Activated T-helper 1 cell treated with Interleukin-2 at 50 U/mL for 16 hours (primary cell): ENCODE measurements around the gene CARMIL1.
"Not testable (repeated sequence)": the region's sequence is repeated elsewhere in the genome, so short reads cannot be mapped to it uniquely, and the experiment has no call there.

ENCODE experiments used
- DNase-seq: peaks from one replicate; pipeline ENCODE4 v3.0.0-alpha.2; 2020; ENCODE audit warnings: low read depth

The CARMIL1 gene

DNA sequence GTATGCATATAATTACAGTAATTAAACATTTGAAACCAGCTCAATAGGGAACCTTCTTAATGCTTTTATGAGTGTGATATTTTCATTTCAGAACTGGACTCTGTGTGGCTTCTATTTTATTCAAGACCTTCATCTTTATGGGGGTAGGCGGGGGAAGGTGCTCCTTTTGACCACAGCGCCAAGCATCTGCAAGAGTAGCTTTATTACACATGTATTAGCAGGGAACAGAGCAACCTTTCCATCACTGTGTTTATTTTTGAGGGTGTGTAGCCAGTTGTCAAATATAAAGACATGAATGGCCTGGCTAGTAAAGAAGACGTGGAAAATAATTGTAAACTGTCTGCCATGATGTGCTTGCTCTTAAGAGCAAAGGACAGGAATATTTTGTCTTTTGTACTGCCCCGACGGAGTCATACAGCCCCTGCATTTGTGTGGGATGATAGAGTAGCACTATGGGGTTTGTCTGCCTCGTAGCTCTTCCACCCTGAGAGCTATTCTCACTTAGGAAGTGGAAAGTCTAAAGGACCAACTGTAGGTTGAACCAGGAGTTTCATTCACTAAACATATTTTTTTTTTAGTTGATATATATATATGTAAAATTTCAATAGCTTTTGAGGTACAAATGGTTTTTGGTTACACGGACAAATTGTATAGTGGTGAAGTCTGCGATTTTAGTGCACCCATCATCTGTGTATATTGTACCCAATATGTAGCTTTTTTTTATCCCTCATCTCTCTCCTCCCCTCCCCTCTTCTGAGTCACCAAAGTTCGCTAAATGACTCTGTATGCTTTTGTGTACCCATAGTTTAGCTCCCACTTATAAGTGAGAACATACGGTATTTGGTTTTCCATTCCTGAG lies 91.2 kb downstream of the CARMIL1 start:
- DNase-seq, result no peak

DNA sequence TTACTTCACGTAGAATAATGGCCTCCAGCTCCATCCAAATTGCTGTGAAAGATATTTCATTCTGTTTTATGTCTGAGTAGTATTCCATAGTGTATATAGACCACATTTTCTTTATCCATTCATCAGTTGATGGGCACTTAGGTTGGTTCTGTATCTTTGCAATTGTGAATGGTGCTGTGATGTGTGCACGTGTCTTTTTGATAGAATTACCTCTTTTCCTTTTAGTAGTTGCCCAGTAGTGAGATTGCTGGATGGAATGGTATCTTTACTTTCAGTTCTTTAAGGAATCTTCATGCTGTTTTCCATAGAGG lies 91.8 kb downstream of the CARMIL1 start:
- no peak for DNase-seq

DNA sequence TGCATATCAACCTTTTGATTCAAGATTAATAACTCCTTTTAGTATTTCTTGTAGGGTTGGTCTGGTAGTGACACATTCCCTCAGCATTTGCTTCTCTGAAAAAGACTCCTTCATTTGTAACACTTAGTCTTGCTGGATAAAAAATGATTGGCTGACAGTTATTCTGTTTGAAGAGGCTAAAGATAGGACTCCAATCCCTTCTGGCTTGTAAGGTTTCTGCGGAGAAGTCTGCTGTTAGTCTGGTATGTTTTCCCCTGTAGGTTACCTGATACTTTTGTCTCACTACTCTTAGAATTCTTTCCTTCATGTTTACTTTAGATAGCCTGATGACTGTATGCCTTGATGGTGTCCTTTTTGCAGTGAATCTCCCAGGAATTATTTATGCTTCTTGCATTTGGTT lies 96.0 kb downstream of the CARMIL1 start:
- no peak for DNase-seq

DNA sequence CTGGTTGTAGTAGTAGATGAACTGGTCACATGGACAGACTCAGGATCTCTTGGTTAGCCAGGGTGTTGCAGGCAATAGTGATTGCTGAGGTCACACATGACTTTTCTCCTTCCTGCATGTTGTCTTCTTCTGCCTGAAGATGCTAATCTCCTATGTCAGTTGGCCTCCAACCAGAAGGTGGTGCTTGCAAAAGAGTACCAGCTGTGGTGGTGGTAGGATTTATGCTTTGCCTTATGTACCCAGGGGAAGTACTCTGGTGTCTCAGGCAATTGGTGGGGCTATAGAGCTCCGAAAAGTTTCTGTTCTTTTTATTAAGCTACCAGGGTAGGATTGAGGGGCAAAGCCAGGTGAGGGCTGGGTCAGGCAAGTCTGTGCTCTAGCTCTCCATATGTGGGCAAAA lies 98.5 kb downstream of the CARMIL1 start:
- no peak for DNase-seq

DNA sequence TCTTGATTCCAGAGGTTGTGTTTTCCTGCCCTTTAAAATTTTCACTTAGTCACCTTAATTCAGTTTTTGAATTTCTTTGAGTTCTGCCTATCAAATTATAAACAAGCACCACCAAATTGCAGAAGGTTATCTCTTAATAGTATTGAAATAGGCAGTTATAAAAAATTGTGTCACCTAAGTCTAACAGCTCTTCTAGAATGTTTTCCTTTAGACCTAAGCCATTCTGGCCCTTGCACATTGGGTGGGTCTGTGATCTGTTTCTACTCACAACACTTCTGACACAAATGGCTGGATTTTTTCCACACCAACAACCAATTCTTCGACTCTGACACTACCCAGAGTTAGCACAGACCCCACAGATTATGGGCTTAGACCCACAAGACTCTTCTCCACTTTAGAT lies 101.9 kb downstream of the CARMIL1 start:
- DNase-seq, result no peak

DNA sequence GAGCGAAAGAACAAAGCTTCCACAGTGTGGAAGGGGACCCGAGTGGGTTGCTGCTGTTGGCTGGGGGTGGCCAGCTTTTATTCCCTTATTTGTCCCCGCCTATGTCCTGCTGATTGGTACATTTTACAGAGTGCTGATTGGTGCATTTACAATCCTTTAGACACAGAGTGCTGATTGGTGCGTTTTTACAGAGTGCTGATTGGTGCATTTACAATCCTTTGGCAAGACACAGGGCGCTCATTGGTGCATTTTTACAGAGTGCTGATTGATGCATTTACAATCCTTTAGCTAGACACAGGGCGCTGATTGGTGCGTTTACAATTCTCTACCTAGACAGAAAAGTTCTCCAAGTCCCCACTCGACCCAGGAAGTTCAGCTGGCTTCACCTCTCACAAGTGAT lies 103.3 kb downstream of the CARMIL1 start:
- DNase-seq, result not testable (repeated sequence)

DNA sequence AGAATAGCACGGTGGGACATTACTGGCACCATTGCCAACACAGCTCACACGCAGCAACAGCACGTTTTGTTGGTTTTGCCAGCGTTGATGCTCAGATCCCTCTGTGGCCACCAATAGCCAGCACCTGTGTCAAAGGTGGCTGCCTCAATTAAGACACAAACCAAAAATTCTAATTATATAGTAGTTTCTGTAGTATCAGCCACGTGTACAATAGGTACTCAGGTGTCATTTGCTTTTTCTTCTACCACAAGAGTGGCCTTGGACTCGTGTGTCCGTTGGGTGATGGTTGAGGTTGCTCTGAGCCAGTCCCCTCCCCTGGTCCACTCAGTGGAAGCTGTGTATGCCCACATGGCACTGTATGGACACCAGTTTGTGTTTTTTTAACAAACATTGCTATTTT lies 105.1 kb downstream of the CARMIL1 start:
- DNase-seq, result no peak

DNA sequence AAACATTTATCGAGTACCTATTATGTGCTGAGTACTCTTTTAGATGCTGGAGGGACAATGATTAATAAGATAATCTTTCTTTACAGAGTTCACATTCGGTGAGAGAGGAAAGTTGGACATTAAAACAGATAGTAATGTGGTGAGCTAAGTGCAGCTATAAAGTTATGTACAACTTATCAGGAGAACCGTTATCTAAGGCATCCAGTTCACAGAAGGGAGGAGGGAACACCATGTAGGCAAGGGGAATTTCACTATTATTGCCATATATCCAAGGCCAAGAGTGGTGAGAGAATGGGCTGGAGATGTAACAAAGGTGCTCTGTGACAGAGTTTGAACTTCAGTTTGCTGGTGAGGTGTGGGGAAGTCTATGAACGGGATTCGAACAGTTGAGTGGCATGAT lies 105.8 kb downstream of the CARMIL1 start:
- no peak for DNase-seq

DNA sequence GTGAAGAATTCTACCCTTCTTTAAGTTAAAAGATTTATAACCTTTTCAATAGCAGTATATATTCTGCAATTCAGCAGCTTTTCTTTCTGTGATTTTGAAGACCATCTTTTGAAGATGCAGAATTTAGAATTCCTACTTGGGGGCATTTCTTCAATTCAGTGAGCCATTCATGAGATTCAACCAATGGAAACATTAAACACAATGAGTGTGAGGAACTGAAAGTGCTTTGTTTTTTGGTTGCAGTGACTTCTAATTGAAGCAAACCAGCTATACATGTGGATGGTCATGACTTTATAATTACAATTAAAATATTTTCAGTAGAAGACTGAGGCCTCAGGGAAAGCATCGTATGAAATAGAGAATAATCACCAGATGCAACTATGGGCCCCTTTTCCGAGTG lies 108.3 kb downstream of the CARMIL1 start:
- DNase-seq, result no peak

DNA sequence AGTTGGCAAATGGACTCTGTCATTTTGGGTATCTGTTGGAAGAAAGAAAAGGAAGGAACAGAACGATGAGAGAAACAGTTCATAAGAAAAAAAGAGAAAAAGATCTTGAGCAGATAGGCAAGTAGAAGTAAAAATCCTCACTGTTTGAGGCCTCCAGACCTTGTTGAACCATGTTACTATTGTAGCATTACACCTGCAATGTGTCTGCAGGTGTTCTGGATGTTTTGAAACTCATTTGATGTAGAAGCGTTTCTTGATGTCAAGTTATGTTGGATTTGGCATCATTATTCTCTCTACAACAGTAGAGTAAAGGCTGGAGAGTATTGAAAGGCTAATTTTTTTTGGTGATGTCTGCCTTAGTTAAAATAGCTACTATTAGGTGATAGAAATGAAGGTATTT lies 108.7 kb downstream of the CARMIL1 start:
- no peak for DNase-seq

DNA sequence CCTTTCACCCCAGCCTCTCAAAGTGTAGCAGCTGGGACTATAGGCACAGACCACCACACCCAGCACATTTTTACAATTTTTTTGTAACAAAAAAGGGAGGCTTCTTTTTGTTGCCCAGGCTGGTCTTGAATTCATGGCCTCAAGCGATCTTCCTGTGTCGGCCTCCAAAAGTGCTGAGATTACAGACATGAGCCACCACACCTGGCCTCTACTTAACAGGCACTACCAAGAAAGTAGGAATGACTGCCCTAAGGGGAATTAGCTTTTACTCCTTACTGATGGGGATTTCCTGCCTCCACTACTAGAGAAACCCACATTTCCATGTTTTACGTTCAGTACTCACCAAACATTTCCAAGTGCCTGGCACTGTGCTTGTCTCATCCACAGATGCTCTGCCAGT lies 109.6 kb downstream of the CARMIL1 start:
- no peak for DNase-seq

DNA sequence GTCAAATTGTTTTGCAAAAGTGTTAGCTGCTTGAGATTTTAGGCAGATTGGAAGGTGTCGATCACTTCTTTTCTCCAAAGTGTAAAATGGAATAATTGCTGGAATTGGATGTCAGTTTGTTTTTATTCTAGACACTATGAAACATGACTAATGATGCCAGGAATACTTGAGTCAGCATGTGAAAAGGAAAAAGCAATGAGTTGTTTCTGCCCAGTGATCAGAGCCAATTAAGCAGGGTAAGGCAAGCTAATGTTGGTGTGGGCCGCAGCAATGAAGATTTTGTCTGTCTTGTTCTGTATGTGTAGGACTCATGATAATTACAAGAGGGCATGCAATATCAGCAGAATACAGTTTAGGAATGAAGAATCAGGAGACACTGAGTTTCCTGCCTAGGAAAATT lies 110.3 kb downstream of the CARMIL1 start:
- DNase-seq, result no peak

DNA sequence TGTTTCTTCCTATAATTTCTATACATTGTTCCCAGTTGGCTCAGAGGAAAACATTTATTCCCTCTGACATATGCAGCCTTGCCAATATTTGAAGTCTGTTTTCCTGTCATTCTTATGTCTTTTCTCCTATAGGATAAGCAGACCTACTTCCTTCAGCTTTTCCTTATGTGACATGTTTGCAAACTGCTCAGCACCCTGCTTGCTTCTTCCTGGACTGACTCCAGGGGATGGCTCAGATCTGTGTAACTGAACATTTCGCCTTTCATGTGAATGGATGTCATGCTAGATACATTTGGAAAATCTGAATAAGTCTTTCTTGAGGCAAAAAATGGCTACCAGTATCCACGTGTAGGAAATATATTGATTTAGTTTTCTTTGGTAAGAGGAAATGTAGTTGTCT lies 113.2 kb downstream of the CARMIL1 start:
- no peak for DNase-seq

DNA sequence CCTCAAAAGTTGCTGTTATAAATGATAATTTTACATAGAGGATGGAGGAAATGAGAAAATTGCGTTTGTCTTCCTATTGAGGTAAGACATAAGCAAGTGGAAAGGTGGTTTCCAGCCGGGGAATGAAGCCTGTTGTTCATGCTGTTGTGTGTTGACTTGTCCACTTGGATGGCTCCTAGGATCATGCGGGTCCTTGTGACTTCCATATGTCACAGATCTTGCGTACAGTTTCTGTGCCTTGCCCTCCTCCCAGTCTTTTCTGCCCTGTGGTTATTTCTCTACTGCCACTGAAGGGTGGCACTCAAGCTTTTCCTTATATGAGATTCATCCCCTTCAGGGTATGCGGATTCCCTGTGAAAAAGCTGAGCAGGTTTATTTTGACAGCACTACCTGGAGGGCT lies 116.6 kb downstream of the CARMIL1 start:
- no peak for DNase-seq

DNA sequence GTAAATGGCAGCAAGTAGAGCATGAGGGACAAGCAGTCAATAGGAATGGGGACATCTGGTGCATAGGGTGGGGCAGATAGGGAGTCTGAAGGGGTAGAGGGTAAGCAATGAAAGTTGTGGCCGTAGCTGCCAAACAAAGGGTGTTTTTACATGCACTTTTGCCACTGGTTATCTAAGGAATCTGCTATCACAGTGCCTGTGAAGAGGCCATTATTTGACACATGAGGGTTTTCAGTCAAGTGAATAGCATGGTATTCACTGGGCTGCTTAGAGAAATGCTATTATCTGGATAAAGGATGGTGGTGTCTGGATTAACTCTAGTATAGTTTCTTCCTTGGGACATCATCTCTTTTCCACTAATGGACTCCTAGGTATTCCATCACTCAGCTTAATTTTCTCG lies 118.2 kb downstream of the CARMIL1 start:
- no peak for DNase-seq

DNA sequence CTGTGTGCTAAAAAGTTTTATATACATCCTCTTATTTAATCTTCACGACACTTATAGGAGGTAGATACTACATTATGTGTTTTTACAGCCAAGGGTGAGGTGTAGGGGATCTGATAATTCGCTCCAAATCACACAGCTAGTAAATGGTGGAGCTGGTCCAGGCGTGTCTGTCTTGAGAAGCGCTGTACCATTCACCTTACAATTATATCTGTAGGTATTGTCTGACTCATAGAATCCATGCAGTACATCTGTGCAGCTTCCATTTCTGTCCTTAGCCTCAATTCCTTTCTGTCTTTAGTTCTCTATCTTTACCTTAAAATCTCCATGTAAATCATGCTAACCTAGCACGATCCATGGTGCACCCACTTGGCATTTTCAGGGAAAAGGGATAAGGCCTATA lies 120.7 kb downstream of the CARMIL1 start:
- no peak for DNase-seq

DNA sequence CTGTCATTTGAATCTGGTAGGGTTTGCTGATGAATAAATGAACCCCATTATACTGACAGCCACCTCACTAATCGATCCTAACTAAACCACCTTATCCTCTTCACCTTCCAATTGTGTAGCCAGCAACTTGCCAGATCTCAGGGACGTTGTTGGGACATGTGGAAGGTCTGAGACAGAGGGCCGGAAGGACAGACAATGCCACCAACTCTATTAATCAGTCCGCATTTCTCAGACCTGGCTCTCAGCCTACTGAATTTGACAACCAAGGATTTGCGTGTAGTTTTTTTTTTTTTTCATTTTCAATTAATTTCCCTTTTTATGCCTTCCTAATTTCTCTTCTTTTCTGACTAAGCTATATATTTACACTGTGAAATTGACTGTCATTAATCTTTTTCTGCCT lies 122.5 kb downstream of the CARMIL1 start:
- no peak for DNase-seq

DNA sequence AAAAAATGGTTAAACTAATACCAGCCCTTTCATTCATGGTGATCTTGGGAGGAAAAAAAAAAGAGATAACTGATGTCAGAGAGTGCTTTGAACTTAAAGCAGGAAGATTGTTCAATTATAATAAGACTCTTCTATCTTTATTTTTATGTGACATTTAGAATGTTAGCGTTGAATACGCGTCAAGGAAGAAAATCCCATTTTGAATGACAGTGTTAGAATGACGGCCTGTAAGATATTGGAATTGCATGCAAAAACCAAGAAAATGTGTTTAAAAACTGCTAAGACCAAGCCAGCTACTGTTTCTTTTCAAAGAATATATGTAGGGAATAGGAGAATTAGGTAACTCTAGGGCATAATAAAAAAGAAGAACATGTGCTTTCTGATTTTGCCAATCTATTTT lies 123.0 kb downstream of the CARMIL1 start:
- no peak for DNase-seq

DNA sequence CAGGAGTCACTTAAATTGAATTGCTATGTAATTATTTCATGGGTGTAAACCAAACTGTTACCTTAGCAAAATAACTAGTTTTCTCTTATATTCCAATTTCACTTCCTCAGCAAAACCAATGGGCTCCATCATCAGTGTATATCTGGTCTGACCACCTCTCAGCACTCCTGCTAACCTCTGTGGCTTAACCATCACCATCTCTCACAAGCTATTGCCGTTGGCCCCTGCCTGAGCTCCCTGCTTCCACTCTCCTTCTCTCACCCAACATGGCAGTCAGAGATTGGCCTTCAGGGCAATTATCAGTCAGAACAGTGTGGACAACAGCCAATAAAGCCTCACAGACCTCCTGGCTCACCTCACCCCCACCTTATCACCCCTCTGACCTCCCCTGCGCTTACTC lies 124.0 kb downstream of the CARMIL1 start:
- no peak for DNase-seq

DNA sequence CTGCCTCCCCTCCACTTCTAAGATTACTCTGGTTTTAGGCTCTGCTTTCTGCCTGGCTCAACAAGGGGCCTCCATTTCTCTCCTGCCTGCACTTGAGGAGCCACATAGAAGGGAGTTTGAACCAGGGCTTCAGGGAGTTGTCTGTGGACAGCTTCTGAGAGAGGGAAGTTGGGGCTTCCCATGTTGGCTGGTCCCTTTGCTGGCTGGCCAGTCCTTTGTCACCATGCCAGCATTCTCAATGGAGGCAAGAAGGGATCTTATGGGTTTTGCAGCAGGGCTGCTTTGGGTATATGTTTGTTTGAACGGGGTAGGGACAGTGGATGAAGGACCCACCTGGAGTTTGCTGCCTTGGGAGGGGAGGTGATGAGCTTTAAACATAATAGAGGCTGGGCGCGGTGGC lies 124.9 kb downstream of the CARMIL1 start:
- DNase-seq, result no peak

DNA sequence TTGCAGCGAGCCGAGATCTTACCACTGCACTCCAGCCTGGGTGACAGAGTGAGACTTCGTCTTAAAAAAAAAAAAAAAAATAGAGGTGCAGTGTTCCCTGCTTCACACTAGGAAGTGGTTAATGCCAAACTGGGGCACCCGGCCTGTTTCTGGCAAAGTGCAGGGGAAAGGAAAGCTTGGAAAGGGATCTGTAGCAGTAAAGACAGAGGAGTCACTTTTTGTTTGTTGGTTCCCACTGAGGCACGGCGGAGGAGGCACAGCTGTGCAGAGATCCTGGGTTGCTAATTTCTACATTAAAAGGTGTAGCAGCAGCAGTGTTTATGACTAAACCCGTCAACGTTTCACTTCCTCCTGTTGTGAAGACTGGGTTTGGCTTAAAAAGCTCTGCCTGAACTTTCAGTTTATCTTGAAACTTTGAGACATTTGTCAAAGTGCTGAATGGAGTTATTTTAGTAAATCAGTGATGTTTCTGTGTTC lies 125.6 kb downstream of the CARMIL1 start:
- DNase-seq, result peak; percentile 4

DNA sequence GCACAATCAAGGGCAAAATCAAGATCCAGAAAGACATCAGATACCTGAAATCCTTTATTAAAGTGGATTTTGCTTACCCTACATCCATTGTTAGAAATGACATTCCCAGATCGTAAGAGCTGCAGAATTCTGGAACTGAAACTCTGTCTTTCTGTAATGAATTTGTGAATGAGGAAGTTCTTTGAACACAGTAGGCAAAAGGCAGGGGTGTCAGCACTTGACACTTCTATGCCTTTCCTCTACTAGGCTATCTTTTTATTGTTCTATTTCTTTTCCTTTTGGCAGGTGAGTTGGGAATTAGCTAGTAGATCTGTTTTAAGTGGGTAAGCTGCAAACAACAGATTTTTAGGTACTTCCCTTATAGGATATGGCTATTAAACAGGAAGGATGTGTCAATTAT lies 126.3 kb downstream of the CARMIL1 start:
- no peak for DNase-seq

DNA sequence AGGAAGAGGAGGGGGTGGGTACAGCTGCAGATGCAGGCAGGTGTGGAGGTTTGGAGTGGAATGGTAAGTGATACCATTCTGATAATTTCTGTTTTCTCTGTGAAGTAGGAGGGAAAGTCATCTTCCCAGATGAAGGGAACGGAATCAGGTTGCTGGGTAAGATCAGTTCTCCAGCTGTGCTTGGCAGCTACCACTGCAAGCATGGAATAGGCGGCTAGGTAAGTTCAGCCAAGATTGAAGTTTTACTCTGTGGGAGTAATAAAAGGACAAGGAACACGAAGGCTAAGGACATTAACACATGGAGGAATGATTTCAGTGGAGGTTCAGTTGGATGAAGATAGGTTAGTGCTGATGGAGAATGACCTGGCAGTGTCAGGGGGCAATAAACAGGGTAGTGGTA lies 128.3 kb downstream of the CARMIL1 start:
- DNase-seq, result no peak

DNA sequence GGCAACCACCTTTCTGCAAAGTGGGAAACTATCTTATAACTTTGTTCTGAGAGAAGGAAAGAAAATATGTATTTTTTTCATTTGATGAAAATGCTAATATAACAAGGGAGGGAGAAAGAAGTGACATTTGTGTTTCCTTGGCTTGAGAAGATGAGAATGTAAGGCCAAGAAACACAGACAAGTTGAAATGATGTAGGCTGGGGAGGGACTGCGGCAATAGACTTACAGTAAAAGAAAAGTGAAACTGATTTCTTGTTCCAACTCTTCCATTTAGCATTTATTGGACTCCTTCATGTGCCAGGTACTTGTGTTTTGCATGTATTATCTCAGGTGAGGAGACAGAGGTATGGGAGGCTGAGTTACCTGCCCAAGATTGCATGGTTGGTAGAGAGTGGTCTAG lies 130.9 kb downstream of the CARMIL1 start:
- no peak for DNase-seq
